Measurements from ENCODE around the gene ATRX. TPM values are rescaled to one million over a fixed set of nuclear protein-coding genes. Genes with fewer than 3 reads are reported as not detected.

Gene ATRX
- total RNA-seq, 2 donors from 2014 or later, result 40.9 to 48.3 TPM

DNA sequence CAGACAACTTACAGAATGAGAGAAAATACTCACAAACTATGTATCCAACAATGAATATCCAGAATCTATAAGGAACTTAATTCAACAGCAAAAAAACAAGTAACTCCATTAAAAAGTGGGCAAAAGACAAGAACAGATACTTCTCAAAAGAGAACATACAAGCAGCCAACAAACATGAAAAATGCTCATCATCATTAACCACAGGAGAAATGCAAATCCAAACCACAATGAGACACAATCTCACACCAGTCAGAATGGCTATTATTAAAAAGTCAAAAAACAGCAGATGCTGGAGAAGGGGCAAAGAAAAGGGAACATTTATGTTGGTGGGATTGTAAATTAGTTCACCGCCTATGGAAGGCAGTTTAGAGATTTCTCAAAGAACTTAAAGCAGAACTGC is 188.5 kb downstream of the ATRX start:
- Histone ChIP-seq H3K27ac (no peak overlapping the region), H3K4me1 (no peaks in the 10 kb centered on the region), H3K4me3 (no peak overlapping the region), H3K9me3 (no peaks in the 10 kb centered on the region), H3K27me3 (no peaks in the 10 kb centered on the region), H3K36me3 (no peaks in the 10 kb centered on the region)
- TF ChIP-seq, protein P1, sequence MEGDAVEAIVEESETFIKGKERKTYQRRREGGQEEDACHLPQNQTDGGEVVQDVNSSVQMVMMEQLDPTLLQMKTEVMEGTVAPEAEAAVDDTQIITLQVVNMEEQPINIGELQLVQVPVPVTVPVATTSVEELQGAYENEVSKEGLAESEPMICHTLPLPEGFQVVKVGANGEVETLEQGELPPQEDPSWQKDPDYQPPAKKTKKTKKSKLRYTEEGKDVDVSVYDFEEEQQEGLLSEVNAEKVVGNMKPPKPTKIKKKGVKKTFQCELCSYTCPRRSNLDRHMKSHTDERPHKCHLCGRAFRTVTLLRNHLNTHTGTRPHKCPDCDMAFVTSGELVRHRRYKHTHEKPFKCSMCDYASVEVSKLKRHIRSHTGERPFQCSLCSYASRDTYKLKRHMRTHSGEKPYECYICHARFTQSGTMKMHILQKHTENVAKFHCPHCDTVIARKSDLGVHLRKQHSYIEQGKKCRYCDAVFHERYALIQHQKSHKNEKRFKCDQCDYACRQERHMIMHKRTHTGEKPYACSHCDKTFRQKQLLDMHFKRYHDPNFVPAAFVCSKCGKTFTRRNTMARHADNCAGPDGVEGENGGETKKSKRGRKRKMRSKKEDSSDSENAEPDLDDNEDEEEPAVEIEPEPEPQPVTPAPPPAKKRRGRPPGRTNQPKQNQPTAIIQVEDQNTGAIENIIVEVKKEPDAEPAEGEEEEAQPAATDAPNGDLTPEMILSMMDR (IDR thresholded peaks at IDR 0.05), result no peak
- no peak for DNase-seq (ENCODE audit: low spot score)

- Histone ChIP-seq H3K9me3 (no peaks in the 10 kb centered on the region), H3K4me3 (no peak overlapping the region), H3K36me3 (no peaks in the 10 kb centered on the region), H3K27me3 (no peaks in the 10 kb centered on the region), H3K4me1 (no peaks in the 10 kb centered on the region), H3K27ac (no peak overlapping the region)
- TF ChIP-seq, protein P1 (IDR thresholded peaks at IDR 0.05), result peak in 1 of 2 donors; percentile 49
- no peak for DNase-seq (ENCODE audit: low spot score)
Measured at GRCh38 chrX:77597090-77597489, 188.9 kb downstream of the ATRX start.

- TF ChIP-seq, protein P1 (IDR thresholded peaks at IDR 0.05), result no peak
- Histone ChIP-seq H3K4me1 (no peaks in the 10 kb centered on the region), H3K27ac (no peak overlapping the region), H3K4me3 (no peak overlapping the region), H3K27me3 (no peaks in the 10 kb centered on the region), H3K9me3 (no peaks in the 10 kb centered on the region), H3K36me3 (no peaks in the 10 kb centered on the region)
- DNase-seq (ENCODE audit: low spot score), result no peak
Measured at GRCh38 chrX:77595848-77596247, 190.2 kb downstream of the ATRX start.

- DNase-seq (ENCODE audit: low spot score), result no peak
- Histone ChIP-seq H3K4me3 (no peak overlapping the region), H3K9me3 (no peaks in the 10 kb centered on the region), H3K27me3 (no peaks in the 10 kb centered on the region), H3K27ac (no peak overlapping the region), H3K36me3 (no peaks in the 10 kb centered on the region), H3K4me1 (no peaks in the 10 kb centered on the region)
- TF ChIP-seq, protein P1 (IDR thresholded peaks at IDR 0.05), result no peak
Measured at GRCh38 chrX:77572322-77572721, 213.7 kb downstream of the ATRX start.

DNA sequence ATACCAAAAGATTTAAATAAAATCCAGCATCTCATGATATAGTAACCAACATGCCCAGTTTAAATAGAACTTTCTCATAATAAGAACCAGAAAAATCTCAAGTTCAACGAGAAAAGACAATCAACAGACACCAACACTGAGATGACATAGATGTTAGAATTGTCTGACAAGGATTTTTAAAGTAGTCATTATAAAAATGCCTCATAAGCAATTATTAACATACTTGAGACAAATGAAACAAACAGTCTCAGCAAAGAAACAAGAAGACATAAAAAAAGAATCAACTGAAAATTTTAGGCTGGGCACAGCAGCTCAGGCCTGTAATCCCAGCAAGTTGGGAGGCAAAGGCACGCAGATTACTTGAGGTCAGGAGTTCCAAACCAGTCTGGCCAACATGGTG is 220.7 kb downstream of the ATRX start:
- no peaks in the 10 kb centered on the region for H3K9me3 ChIP-seq
- no peaks in the 10 kb centered on the region for H3K36me3 ChIP-seq
- H3K27me3 ChIP-seq, result no peaks in the 10 kb centered on the region
- no peaks in the 10 kb centered on the region for H3K4me1 ChIP-seq
- H3K4me3 ChIP-seq, result no peak overlapping the region
- DNase-seq (ENCODE audit: low spot score), result no peak
- H3K27ac ChIP-seq, result no peak overlapping the region
- TF ChIP-seq, protein P1 (IDR thresholded peaks at IDR 0.05), result no peak

GRCh38 chrX:77564823-77565222 is 221.2 kb downstream of the ATRX start:
- H3K27me3 ChIP-seq, result no peaks in the 10 kb centered on the region
- no peaks in the 10 kb centered on the region for H3K9me3 ChIP-seq
- H3K27ac ChIP-seq, result no peak overlapping the region
- H3K36me3 ChIP-seq, result no peaks in the 10 kb centered on the region
- H3K4me1 ChIP-seq, result no peaks in the 10 kb centered on the region
- H3K4me3 ChIP-seq, result no peak overlapping the region
- DNase-seq (ENCODE audit: low spot score), result no peak
- TF ChIP-seq, protein P1 (IDR thresholded peaks at IDR 0.05), result no peak

Data from right atrium auricular region (tissue), 2 donors.